IMR-90 (cell line): ENCODE results near the gene BLVRB. TPM values are rescaled to one million over a fixed set of nuclear protein-coding genes. Genes with fewer than 3 reads are reported as not detected.

Experiments
- microRNA-seq, 2 experiments: library from miRNA; stranded (forward) in 1 of 2; unstranded in 1 of 2; fragments of 10-50 nt in 1 of 2; fragments of <30 nt in 1 of 2; gene quantifications in 1 of 2; microRNA quantifications in 1 of 2; one replicate each; pipeline versions ENCODE3 to v1.1.0; 2013 to 2020; ENCODE audit not compliant: insufficient read depth in 1 of 2, insufficient read length in 1 of 2, unreplicated experiment in 1 of 2
- polyA plus RNA-seq, 3 experiments: library from polyadenylated mRNA; depleted of rRNA; stranded (reverse); fragments of >200 nt; gene quantifications; 2 replicates each; pipeline ENCODE4 v1.2.3, GENCODE V29; 2012; ENCODE audit warnings: low replicate concordance in 1 of 3
- small RNA-seq, 5 experiments: library from RNA; depleted of rRNA; stranded (forward); fragments of <200 nt; gene quantifications; one replicate each; pipeline ENCODE3, GENCODE V24; 2012
- total RNA-seq: library from RNA; depleted of rRNA; stranded (reverse); fragments of >200 nt; gene quantifications from 2 replicates; pipeline ENCODE4 v1.2.3, GENCODE V29; 2012; rRNA removed

BLVRB gene
- total and polyA plus RNA-seq, 2 of the 4 experiments (the other 2 are of a cell fraction) = 65.2 to 102 TPM

Small RNA genes lying within 50 kb of the gene (microRNA-seq; reads per million reads assigned to microRNA genes)
- gene RF00017 (ENCODE audit: insufficient read depth, insufficient read length) = not detected

Small RNA genes lying within 50 kb of the gene (small RNA-seq; reads per million reads assigned to genes)
- 0 reads per million in 5 experiments for gene RF00017

Other genes with a start within 250 kb of the BLVRB start
- not detected in 2 replicates for gene TTC9B, start 247.4 kb downstream of the BLVRB start, total RNA-seq
- not detected in 2 replicates for gene TTC9B, start 247.4 kb downstream of the BLVRB start, polyA plus RNA-seq (2012; rRNA removed)
- gene CCNP, start 239.1 kb downstream of the BLVRB start, total RNA-seq = under 0.01 TPM in 2 replicates
- gene CCNP, start 239.1 kb downstream of the BLVRB start, polyA plus RNA-seq (2012; rRNA removed) = 0.17 and 0.21 TPM in 2 replicates
- gene AKT2, start 180.4 kb downstream of the BLVRB start, total RNA-seq = 54.4 and 61.5 TPM in 2 replicates
- gene AKT2, start 180.4 kb downstream of the BLVRB start, polyA plus RNA-seq (2012; rRNA removed) = 104 and 124 TPM in 2 replicates
- 3.6 and 4.4 TPM in 2 replicates for gene C19orf47, start 117.3 kb downstream of the BLVRB start, total RNA-seq
- 16.3 and 24.4 TPM in 2 replicates for gene C19orf47, start 117.3 kb downstream of the BLVRB start, polyA plus RNA-seq (2012; rRNA removed)
- gene PLD3, start 117.0 kb downstream of the BLVRB start, total RNA-seq = 117 and 120 TPM in 2 replicates
- gene PLD3, start 117.0 kb downstream of the BLVRB start, polyA plus RNA-seq (2012; rRNA removed) = 665 and 732 TPM in 2 replicates
- gene HIPK4, start 75.6 kb downstream of the BLVRB start, total RNA-seq = 0.18 and 0.28 TPM in 2 replicates
- 0.11 and 0.12 TPM in 2 replicates for gene HIPK4, start 75.6 kb downstream of the BLVRB start, polyA plus RNA-seq (2012; rRNA removed)
- 0.83 and 0.90 TPM in 2 replicates for gene PRX, start 52.4 kb downstream of the BLVRB start, total RNA-seq
- 1.7 and 1.8 TPM in 2 replicates for gene PRX, start 52.4 kb downstream of the BLVRB start, polyA plus RNA-seq (2012; rRNA removed)
- gene SERTAD1, start 39.8 kb downstream of the BLVRB start, total RNA-seq = 25.6 and 27.4 TPM in 2 replicates
- 21.1 and 29.5 TPM in 2 replicates for gene SERTAD1, start 39.8 kb downstream of the BLVRB start, polyA plus RNA-seq (2012; rRNA removed)
- 23.3 and 25.6 TPM in 2 replicates for gene SERTAD3, start 21.4 kb downstream of the BLVRB start, total RNA-seq
- gene SERTAD3, start 21.4 kb downstream of the BLVRB start, polyA plus RNA-seq (2012; rRNA removed) = 17.9 and 20.5 TPM in 2 replicates
- gene SPTBN4, start 1.3 kb upstream of the BLVRB start, total RNA-seq = 0.72 and 0.83 TPM in 2 replicates
- gene SPTBN4, start 1.3 kb upstream of the BLVRB start, polyA plus RNA-seq (2012; rRNA removed) = 0.59 and 0.91 TPM in 2 replicates
- 15.6 and 16.1 TPM in 2 replicates for gene SHKBP1, start 111.1 kb upstream of the BLVRB start, total RNA-seq
- gene SHKBP1, start 111.1 kb upstream of the BLVRB start, polyA plus RNA-seq (2012; rRNA removed) = 94.0 and 108 TPM in 2 replicates
- gene LTBP4, start 135.6 kb upstream of the BLVRB start, total RNA-seq = 4.4 and 14.7 TPM in 2 replicates
- gene LTBP4, start 135.6 kb upstream of the BLVRB start, polyA plus RNA-seq (2012; rRNA removed) = 61.6 and 70.3 TPM in 2 replicates
- gene NUMBL, start 224.9 kb upstream of the BLVRB start, total RNA-seq = 6.3 and 6.9 TPM in 2 replicates
- 29.0 and 29.8 TPM in 2 replicates for gene NUMBL, start 224.9 kb upstream of the BLVRB start, polyA plus RNA-seq (2012; rRNA removed)